Skeletal muscle satellite cell (primary cell): Measurements from ENCODE around the gene ITFG2.

Experiments used
- H3K27me3 ChIP-seq: 2 replicates; pipeline ENCODE4 v1.7.0; 2013; ENCODE audit warnings: low read length; ENCODE audit not compliant: control insufficient read depth, insufficient read depth
- H3K36me3 ChIP-seq: 2 replicates; pipeline ENCODE4 v1.7.0; 2013; ENCODE audit warnings: mild to moderate bottlenecking, control low read depth, low read length; ENCODE audit not compliant: insufficient read depth
- H3K4me1 ChIP-seq: 2 replicates; pipeline ENCODE4 v1.7.0; 2013; ENCODE audit warnings: low read length; ENCODE audit not compliant: control insufficient read depth, insufficient read depth
- H3K4me2 ChIP-seq: 2 replicates; pipeline ENCODE4 v1.7.0; 2013; ENCODE audit warnings: mild to moderate bottlenecking, low read length
- H3K4me3 ChIP-seq: 2 replicates; pipeline ENCODE4 v1.7.0; 2013; ENCODE audit warnings: low read length
- H3K9ac ChIP-seq: 2 replicates; pipeline ENCODE4 v1.7.0; 2013; ENCODE audit warnings: mild to moderate bottlenecking, low read depth, low read length, moderate library complexity
- H3K9me3 ChIP-seq: replicated peaks from 2 replicates; pipeline ENCODE4 v1.7.0; 2013; ENCODE audit warnings: mild to moderate bottlenecking, control low read depth, low read length

ITFG2 gene

DNA sequence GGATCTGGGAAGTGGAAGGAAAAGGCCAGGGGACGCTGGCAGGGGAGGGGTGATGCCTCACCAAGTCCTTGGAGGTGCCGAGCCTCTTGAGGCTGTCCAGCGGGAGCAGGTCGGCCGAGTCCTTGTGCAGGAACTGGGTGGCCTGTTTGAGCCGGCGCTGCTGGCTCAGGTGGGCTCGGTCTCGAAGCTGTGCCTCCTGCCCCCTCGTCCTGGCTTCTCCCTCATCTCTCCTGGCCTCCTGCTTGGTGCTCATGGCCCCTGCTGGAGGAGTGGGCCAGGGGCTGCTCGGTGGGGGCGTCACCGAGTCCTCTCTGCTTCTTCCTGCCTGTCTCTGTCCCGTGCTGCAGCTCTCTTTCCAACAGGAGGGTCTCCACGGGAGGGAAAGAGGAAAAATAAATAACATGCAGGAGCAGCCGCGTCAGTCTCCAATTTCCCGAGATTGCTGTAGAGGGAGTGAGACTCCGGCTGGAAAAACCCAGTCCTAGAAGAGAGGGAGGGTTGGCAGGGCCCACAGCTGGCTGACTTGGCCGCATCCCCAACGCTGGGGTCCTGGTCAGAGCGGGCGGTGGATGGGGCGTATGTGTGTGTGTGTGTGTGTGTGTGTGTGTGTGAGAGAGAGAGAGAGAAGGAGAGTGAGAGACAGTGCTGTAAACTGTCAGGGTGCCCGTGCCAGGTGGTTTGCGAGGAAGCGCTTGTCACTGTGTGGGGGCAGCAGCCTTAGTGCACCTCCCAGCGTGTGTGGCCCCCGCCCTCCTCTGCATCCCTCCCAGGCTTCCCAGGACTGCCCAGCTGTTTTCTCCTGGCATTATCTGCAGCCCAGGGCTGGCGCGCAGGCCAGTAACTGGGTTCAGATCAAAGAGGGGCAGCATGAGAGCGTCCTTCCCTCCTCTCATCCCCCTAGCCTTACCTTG is 22.4 kb downstream of the ITFG2 start, which contains the start of gene NRIP2:
TSS of gene NRIP2 (minus strand) at position 455 of the 911 bp plus-strand sequence. CDS start at position 403, 52 bp downstream.
- Histone ChIP-seq H3K27me3 (peaks cover 8% of the 10 kb centered on the region), H3K9me3 (no peaks in the 10 kb centered on the region), H3K4me1 (peaks cover 20% of the 10 kb centered on the region), H3K4me3 (no peak within 1 kb of the TSS), H3K4me2 (peak within 1 kb of the TSS; percentile 60), H3K9ac (no peak within 1 kb of the TSS), H3K36me3 (no peaks in the 10 kb centered on the region)

- no peaks in the 10 kb centered on the region for H3K36me3 ChIP-seq
- peaks cover 20% of the 10 kb centered on the region for H3K4me1 ChIP-seq
- H3K4me2 ChIP-seq, result no peak overlapping the region
- H3K4me3 ChIP-seq, result no peak overlapping the region
- no peaks in the 10 kb centered on the region for H3K9me3 ChIP-seq
- H3K9ac ChIP-seq, result no peak overlapping the region
- H3K27me3 ChIP-seq, result peaks cover 8% of the 10 kb centered on the region
These were observed 23.4 kb downstream of the ITFG2 start for GRCh38 chr12:2835691-2836403.

GRCh38 chr12:2836574-2836973 is 24.1 kb downstream of the ITFG2 start:
- H3K4me2 ChIP-seq, result no peak overlapping the region
- no peaks in the 10 kb centered on the region for H3K9me3 ChIP-seq
- H3K9ac ChIP-seq, result no peak overlapping the region

GRCh38 chr12:2841056-2841650 is 28.7 kb downstream of the ITFG2 start:
- Histone ChIP-seq H3K4me3 (no peak overlapping the region), H3K27me3 (no peaks in the 10 kb centered on the region), H3K9ac (no peak overlapping the region), H3K9me3 (no peaks in the 10 kb centered on the region), H3K36me3 (no peaks in the 10 kb centered on the region), H3K4me1 (peaks cover 15% of the 10 kb centered on the region), H3K4me2 (no peak overlapping the region)

More at GRCh38 chr12:2836574-2836973, 24.1 kb downstream of the ITFG2 start:
- H3K4me3 ChIP-seq, result no peak overlapping the region
- no peaks in the 10 kb centered on the region for H3K36me3 ChIP-seq
- H3K4me1 ChIP-seq, result peaks cover 20% of the 10 kb centered on the region
- peaks cover 8% of the 10 kb centered on the region for H3K27me3 ChIP-seq

- Histone ChIP-seq H3K9ac (no peak overlapping the region), H3K4me3 (no peak overlapping the region)
These were observed 30.5 kb downstream of the ITFG2 start for GRCh38 chr12:2842948-2843347.

GRCh38 chr12:2844786-2845185 is 32.3 kb downstream of the ITFG2 start:
- Histone ChIP-seq H3K9ac (no peak overlapping the region), H3K4me2 (peak overlapping the region; percentile 4), H3K9me3 (no peaks in the 10 kb centered on the region), H3K36me3 (no peaks in the 10 kb centered on the region), H3K27me3 (no peaks in the 10 kb centered on the region), H3K4me3 (no peak overlapping the region), H3K4me1 (peaks cover 19% of the 10 kb centered on the region)

More at GRCh38 chr12:2842948-2843347, 30.5 kb downstream of the ITFG2 start:
- H3K36me3 ChIP-seq, result no peaks in the 10 kb centered on the region
- no peaks in the 10 kb centered on the region for H3K27me3 ChIP-seq
- H3K4me1 ChIP-seq, result peaks cover 19% of the 10 kb centered on the region
- no peaks in the 10 kb centered on the region for H3K9me3 ChIP-seq
- H3K4me2 ChIP-seq, result no peak overlapping the region

DNA sequence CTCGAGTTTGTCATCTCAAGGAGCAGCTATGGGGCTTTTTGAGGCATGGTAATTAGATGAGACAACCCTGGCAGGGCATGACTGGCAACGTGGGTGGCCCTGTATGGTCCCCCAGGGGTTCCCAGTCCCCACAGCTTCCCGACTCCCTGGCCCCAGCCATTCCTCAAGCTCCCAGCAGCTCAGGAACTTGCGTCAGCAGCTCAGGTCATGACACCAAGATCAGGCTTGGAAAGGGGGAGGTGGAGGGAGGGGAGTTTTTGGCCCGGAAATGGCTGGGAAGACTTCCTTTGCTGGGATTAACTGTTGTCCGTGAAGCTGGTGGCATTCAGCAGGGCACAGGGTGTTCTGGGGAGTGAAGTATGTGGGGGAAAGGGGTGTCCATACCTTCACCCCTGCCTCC is 32.8 kb downstream of the ITFG2 start:
- Histone ChIP-seq H3K9ac (no peak overlapping the region), H3K9me3 (no peaks in the 10 kb centered on the region), H3K36me3 (no peaks in the 10 kb centered on the region), H3K27me3 (no peaks in the 10 kb centered on the region), H3K4me2 (peak overlapping the region; percentile 4), H3K4me3 (no peak overlapping the region), H3K4me1 (peaks cover 19% of the 10 kb centered on the region)

DNA sequence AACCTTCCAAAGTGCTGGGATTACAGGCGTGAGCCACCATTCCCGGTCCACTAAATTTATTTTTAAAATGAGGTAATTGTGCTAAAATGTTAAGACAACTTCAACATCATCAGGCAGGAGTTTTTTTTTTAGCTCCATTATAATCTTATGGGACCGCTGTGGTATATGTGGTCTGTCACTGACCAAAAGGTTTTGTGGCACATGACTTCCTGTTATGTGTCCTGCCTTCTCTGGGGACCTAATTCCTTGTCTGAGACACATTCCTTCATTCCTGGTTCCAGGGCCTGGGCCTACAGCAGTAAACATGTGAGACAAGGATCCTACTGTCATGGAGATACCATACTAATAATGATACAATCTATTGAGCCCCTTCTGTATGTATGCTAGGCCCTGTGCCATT is 39.5 kb downstream of the ITFG2 start:
- Histone ChIP-seq H3K36me3 (no peaks in the 10 kb centered on the region), H3K4me3 (no peak overlapping the region), H3K27me3 (no peaks in the 10 kb centered on the region), H3K9ac (no peak overlapping the region), H3K9me3 (no peaks in the 10 kb centered on the region), H3K4me1 (no peaks in the 10 kb centered on the region), H3K4me2 (no peak overlapping the region)

DNA sequence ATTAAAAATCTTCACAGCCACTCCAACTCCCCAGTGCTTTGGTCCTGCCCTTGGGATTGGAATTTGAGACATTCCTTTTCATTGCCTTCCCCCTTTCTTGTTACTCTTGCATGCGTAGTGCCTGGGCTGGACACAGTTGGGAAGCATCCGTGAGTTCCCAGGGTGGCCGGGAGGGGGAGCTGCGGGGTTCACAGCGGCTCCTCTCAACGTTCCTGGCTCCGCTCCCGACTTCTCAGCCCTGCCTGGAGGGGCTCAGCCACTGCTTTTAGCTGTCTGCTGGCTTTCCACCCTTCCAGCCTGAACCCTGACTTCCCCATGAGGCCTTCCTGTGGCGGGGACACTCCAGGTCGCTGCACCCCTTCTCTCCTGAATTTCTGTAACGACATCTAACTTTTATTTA is 41.2 kb downstream of the ITFG2 start:
- Histone ChIP-seq H3K4me1 (no peaks in the 10 kb centered on the region), H3K4me3 (no peak overlapping the region), H3K27me3 (no peaks in the 10 kb centered on the region), H3K36me3 (peaks cover 12% of the 10 kb centered on the region), H3K9me3 (no peaks in the 10 kb centered on the region), H3K4me2 (peak overlapping the region; percentile 57), H3K9ac (no peak overlapping the region)

- Histone ChIP-seq H3K4me2 (no peak overlapping the region), H3K9me3 (no peaks in the 10 kb centered on the region), H3K36me3 (peaks cover 22% of the 10 kb centered on the region), H3K9ac (no peak overlapping the region), H3K27me3 (no peaks in the 10 kb centered on the region), H3K4me1 (no peaks in the 10 kb centered on the region), H3K4me3 (no peak overlapping the region)
These were observed 42.4 kb downstream of the ITFG2 start for GRCh38 chr12:2854669-2855453.

DNA sequence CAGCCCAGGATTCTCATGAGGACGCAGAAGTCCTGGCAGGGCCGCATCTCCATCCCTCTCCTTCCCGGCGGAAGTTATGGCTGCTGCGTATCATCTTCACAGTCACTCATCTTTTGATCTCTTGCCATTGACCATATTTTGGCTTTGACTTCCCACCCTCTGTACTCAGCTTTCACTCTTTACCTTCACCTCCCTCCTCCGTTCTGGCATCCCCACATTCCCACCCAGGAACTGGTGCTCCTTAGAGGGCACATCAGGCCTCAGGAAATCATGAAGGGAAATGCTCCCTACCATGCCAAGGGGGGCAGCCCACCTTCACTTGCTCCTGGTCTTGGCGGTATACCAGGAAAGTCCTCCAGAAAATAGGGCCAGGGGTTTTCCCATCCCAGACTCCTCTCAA is 43.1 kb downstream of the ITFG2 start:
- Histone ChIP-seq H3K27me3 (no peaks in the 10 kb centered on the region), H3K4me3 (no peak overlapping the region), H3K9me3 (no peaks in the 10 kb centered on the region), H3K4me1 (no peaks in the 10 kb centered on the region), H3K4me2 (no peak overlapping the region), H3K36me3 (peaks cover 27% of the 10 kb centered on the region), H3K9ac (no peak overlapping the region)
